HepG2 (cell line): ENCODE data around the gene ENTPD6. TPM values are rescaled to one million over a fixed set of nuclear protein-coding genes. Genes with fewer than 3 reads are reported as not detected.

Source experiments
- ATF3 ChIP-seq: sonication (generic); formaldehyde crosslinking; IDR thresholded peaks from 2 replicates; pipeline ENCODE4 v1.4.0; 2020; ENCODE audit warnings: missing genetic modification reagents
- FOSL2 ChIP-seq: sonication (generic); formaldehyde crosslinking; IDR thresholded peaks from 2 replicates; pipeline ENCODE4 v1.4.0; 2020; ENCODE audit warnings: missing genetic modification reagents
- MIER3 ChIP-seq: IDR thresholded peaks from 2 replicates; pipeline ENCODE4 v1.6.1; 2016; ENCODE audit warnings: missing compliant biosample characterization, borderline replicate concordance
- NRL ChIP-seq: sonication (generic); formaldehyde crosslinking; IDR thresholded peaks from 2 replicates; pipeline ENCODE4 v1.5.0; 2020; ENCODE audit warnings: missing genetic modification reagents, mild to moderate bottlenecking, moderate library complexity, borderline replicate concordance
- RARA ChIP-seq: IDR thresholded peaks from 2 replicates; pipeline ENCODE4 v1.6.1; 2016; ENCODE audit warnings: missing genetic modification reagents, missing compliant biosample characterization
- RCOR2 ChIP-seq: IDR thresholded peaks from 2 replicates; pipeline ENCODE4 v1.6.1; 2016; ENCODE audit warnings: missing biosample characterization, missing genetic modification reagents
- RXRA ChIP-seq: sonication (generic); formaldehyde crosslinking; IDR thresholded peaks from 2 replicates; pipeline ENCODE4 v1.5.1; 2020; ENCODE audit warnings: missing genetic modification reagents
- TBL1XR1 ChIP-seq: fragments of 150-350 bp; IDR thresholded peaks from 2 replicates; pipeline ENCODE4 v1.6.1; 2014; ENCODE audit warnings: borderline replicate concordance, low read length; ENCODE audit not compliant: partially characterized antibody
- TERF1 ChIP-seq: sonication (generic); formaldehyde crosslinking; IDR thresholded peaks from 2 replicates; pipeline ENCODE4 v1.8.0; 2022; ENCODE audit warnings: mild to moderate bottlenecking, missing genetic modification reagents, moderate library complexity
- ZBED4 ChIP-seq: sonication (generic); formaldehyde crosslinking; IDR thresholded peaks from 2 replicates; pipeline ENCODE4 v1.4.0; 2020; ENCODE audit warnings: missing genetic modification reagents, borderline replicate concordance
- ZNF18 ChIP-seq: sonication (generic); formaldehyde crosslinking; IDR thresholded peaks from 2 replicates; pipeline ENCODE4 v1.8.0; 2022; ENCODE audit warnings: mild to moderate bottlenecking, missing genetic modification reagents; ENCODE audit not compliant: insufficient replicate concordance
- ZNF460 ChIP-seq: sonication (generic); formaldehyde crosslinking; IDR thresholded peaks from 2 replicates; pipeline ENCODE4 v1.5.1; 2020; ENCODE audit warnings: missing genetic modification reagents, mild to moderate bottlenecking, borderline replicate concordance
- polyA plus RNA-seq, 8 experiments: library from polyadenylated mRNA; depleted of rRNA in 3 of 8; stranded (reverse) in 7 of 8; unstranded in 1 of 8; fragments of >200 nt; fragmentation: Illumina TruSeq in 4 of 8; extraction: Trizol in 4 of 8; gene quantifications; 2 replicates each; pipeline versions ENCODE4 v1.2.1 to v1.2.3, GENCODE V29; 2011 to 2016; ENCODE audit warnings: low read depth in 4 of 8, missing spikeins in 1 of 8, mixed read lengths in 1 of 8; ENCODE audit not compliant: insufficient read depth in 1 of 8
- total RNA-seq, 5 experiments: library from RNA; depleted of rRNA; stranded (reverse); fragments of >200 nt; fragmentation: Illumina TruSeq; extraction: Trizol; gene quantifications; 2 replicates each; pipeline ENCODE4 v1.2.3, GENCODE V29; 2016; ENCODE audit warnings: low read depth in 1 of 5

ENTPD6 gene
- total and polyA plus RNA-seq, 2 of the 13 experiments (the other 11 are each of a cell fraction or from before 2014, with no cell fraction given) = 164 to 172 TPM

GRCh38 chr20:25176184-25176583, 19.3 kb upstream of the ENTPD6 start (continued):
- no peak for TF ChIP-seq TERF1 (CRISPR knock-in tag)
- no peak for TF ChIP-seq ZNF460 (CRISPR knock-in tag)
- TF ChIP-seq NRL (CRISPR knock-in tag) = 0 out of 2 replicates have a peak, but pooled peaks have one; percentile 5
- TF ChIP-seq TBL1XR1 = no peak
- no peak for TF ChIP-seq RCOR2 (CRISPR knock-in tag)
- 0 out of 2 replicates have a peak, but pooled peaks have one; percentile 41 for TF ChIP-seq RXRA (CRISPR knock-in tag)
- TF ChIP-seq RARA (CRISPR knock-in tag) = peak; percentile 55
- peak; percentile 84 for TF ChIP-seq ZNF18
- 0 out of 2 replicates have a peak, but pooled peaks have one; percentile 14 for TF ChIP-seq MIER3 (CRISPR knock-in tag)
- TF ChIP-seq ATF3 = 0 out of 2 replicates have a peak, but pooled peaks have one; percentile 2
- TF ChIP-seq ZBED4 (CRISPR knock-in tag) = no peak
- no peak for TF ChIP-seq FOSL2 (CRISPR knock-in tag)
- TF ChIP-seq, all 625 proteins: peak for 21
